GM12864 (cell line): Measurements from ENCODE around the gene STX17.

Experiments used
- DNase-seq: peaks from one replicate; pipeline ENCODE4 v3.0.0-alpha.2; 2011; ENCODE audit warnings: low read depth
- H3K4me3 ChIP-seq: 2 replicates; pipeline ENCODE4 v1.5.1; 2011; ENCODE audit warnings: mild to moderate bottlenecking, low read depth, low read length, control low read depth
- TF ChIP-seq, protein P1 (sequence below): IDR thresholded peaks from 2 replicates; pipeline ENCODE4 v1.5.1; 2011; ENCODE audit warnings: low read depth, mild to moderate bottlenecking, moderate library complexity, low read length, control low read depth, inconsistent platforms; ENCODE audit errors: missing control alignments

The STX17 gene

DNA sequence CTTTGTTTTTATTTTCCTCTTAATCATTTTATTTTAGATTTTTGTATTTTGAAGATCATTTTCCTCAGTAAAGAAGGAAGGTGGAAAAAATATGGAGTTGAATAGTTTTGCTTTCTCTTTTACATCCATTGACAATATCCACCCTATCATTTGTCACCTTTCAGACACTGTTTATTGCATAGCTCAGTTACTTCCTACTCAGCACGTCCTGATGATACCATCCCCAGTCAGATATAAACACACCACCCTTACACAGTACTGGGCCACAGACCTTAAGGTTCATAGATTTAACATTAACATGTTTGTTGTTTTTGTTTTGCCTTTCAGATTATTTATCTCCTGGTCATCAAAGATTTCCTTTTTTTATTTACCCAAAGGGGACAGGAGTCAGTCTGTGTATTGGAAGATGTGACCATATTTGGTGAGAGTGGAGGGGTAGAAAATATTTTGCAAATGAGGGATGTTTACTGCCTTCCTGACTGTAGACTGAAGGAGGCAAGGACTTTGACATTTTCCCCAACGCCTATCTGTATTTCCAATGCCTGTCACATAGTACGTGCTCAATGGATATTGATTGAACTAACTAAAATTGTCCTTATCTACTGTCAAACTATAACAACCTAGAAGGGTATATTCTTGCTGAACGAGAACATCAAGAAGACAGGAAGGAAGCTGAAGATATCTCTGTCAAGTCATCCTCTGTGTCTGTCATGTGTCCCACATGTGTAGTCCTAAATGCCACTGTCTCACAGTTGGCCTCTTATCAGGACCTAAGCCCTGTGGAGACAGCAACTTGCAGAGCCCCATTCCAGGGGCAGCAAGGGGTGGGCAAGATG, 15.6 kb downstream of the STX17 start:
- H3K4me3 ChIP-seq = no peak overlapping the region
- TF ChIP-seq, protein P1, sequence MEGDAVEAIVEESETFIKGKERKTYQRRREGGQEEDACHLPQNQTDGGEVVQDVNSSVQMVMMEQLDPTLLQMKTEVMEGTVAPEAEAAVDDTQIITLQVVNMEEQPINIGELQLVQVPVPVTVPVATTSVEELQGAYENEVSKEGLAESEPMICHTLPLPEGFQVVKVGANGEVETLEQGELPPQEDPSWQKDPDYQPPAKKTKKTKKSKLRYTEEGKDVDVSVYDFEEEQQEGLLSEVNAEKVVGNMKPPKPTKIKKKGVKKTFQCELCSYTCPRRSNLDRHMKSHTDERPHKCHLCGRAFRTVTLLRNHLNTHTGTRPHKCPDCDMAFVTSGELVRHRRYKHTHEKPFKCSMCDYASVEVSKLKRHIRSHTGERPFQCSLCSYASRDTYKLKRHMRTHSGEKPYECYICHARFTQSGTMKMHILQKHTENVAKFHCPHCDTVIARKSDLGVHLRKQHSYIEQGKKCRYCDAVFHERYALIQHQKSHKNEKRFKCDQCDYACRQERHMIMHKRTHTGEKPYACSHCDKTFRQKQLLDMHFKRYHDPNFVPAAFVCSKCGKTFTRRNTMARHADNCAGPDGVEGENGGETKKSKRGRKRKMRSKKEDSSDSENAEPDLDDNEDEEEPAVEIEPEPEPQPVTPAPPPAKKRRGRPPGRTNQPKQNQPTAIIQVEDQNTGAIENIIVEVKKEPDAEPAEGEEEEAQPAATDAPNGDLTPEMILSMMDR = no peak
- no peak for DNase-seq

DNA sequence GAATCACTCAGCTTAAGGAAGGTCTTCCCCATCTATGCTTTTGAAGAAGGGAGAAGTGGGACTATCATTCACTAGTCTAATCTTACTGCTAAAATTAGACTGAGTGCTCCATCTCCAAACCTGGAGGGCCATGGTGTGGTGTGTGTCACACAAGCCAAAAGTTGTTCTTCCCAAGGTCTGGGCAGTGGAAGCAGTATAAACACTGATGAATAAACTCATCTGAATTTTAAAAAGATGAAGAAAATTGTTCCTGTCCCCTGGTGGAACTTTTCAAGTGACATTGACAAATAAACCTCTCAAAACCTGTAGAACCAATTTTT, 16.2 kb downstream of the STX17 start:
- H3K4me3 ChIP-seq = no peak overlapping the region
- DNase-seq = no peak
- TF ChIP-seq, protein P1 = no peak

DNA sequence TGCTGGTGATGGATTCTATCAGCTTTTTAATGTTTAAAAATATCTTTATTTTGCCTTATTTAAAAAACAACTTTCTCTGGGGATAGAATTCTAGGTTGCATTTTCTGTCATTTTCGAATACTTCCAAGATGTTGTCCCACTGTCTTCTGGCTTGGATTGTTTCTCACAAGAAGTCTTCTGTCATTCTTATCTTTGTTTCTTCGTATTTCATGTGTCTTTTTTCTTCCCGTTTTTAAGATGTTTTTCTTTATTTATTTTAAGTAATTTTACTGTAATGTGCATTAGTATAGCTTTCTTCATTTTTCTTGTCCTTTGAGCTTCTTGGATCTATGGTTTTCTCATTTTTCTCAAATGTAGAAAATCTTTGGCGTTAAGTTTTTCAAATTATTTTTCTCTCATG, 19.1 kb downstream of the STX17 start:
- TF ChIP-seq, protein P1 = no peak
- no peak overlapping the region for H3K4me3 ChIP-seq
- no peak for DNase-seq

DNA sequence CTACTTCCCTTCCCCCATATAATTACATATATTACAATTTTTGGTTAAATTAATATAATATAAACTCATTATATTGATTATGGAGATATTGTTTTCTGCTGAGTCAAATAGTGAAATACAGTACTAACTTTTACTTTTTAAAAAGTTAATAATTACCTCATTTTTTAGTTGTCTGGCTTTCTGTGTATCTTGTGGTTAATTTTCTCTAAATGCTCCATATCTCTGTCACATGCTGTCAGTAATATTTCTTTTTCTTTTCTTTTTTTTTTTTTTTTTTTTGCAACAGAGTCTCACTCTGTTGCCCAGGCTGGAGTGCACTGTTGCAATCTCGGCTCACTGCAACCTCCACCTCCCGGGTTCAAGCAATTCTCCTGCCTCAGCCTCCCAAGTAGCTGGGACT, 23.2 kb downstream of the STX17 start:
- DNase-seq = no peak
- no peak overlapping the region for H3K4me3 ChIP-seq
- TF ChIP-seq, protein P1 = no peak

DNA sequence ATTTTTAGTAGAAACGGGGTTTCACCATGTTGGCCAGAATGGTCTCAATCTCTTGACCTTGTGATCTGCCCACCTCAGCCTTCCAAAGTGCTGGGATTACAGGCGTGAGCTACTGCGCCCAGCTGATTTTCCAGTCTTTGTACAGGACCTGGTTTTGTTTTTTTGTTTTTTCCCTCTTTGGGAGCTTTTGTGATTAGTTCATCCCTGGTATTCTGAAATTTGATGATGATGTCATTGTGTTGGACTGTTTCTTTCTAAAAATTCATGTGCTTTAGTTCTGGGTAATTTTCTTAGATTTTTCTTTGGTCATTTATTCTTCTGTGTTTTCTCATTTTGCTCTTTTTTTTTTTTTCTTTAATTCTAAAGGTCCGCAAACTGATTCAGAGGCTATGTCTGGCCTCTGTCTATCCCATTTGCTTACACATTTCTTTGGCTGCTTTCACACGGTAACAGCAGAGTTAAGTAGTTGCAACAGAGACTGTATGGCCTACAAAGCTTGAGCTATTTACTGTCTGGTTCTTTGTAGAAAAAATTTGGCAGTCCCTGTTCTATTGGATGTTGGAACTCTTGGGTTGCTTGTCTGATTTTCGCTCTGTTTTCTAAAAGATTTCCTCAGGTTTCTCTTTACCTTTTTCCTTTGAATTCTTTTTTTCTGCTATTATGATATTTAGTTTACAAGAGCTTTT, 24.8 kb downstream of the STX17 start:
- no peak for DNase-seq
- no peak overlapping the region for H3K4me3 ChIP-seq
- TF ChIP-seq, protein P1 = no peak

DNA sequence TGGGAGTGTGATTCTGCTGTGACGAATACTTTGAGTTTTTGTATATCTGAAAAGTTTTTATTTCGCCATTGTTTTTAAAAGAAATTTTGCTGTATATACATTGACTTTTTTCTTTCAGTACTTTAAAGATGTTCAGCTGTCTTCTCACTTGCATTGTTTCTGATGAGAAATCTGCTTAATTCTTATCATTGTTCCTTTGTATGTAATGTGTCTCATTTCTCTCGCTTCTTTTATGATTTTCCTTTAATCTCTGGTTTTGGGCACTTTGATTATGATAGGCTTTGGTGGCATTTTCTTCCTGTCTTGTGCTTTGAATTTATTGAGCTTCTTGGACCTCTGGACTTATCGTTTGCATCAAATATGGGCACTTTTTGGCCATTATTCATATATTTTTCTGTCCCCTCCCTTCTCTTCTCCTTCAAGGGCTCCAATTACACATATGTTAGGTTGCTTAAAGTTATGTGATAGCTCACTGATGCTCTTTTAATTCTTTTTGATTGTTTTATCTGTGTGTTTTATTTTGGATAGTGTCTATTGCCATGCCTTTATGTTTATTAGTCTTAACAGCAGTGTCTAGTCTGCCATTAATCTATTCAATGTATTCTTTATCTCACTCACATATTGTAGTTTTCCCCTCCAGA, 30.6 kb downstream of the STX17 start:
- no peak for DNase-seq
- TF ChIP-seq, protein P1 = no peak
- H3K4me3 ChIP-seq = no peak overlapping the region
